BLaER1 treated with 17β-estradiol and CSF1 and Interleukin-3, amounts not matched to agents 10 nM and 100 nM (cell line): ENCODE results near the gene GNG2.

Experiments
- H3K27ac ChIP-seq, 11 experiments: shearing (Covaris generic); formaldehyde crosslinking; 2 replicates each; pipeline ENCODE4 v1.8.1; 2022
- H3K27me3 ChIP-seq, 11 experiments: shearing (Covaris generic); formaldehyde crosslinking; 2 replicates each; pipeline ENCODE4 v1.8.1; 2022
- H3K36me3 ChIP-seq, 11 experiments: shearing (Covaris generic); formaldehyde crosslinking; 2 replicates each; pipeline ENCODE4 v1.8.1; 2022
- H3K4me1 ChIP-seq, 10 experiments: shearing (Covaris generic); formaldehyde crosslinking; 2 replicates each; pipeline ENCODE4 v1.8.1; 2022
- H3K4me2 ChIP-seq, 11 experiments: shearing (Covaris generic); formaldehyde crosslinking; 2 replicates each; pipeline ENCODE4 v1.8.1; 2022
- H3K4me3 ChIP-seq, 10 experiments: shearing (Covaris generic); formaldehyde crosslinking; 2 replicates each; pipeline ENCODE4 v1.8.1; 2022
- H3K9ac ChIP-seq, 11 experiments: shearing (Covaris generic); formaldehyde crosslinking; 2 replicates each; pipeline ENCODE4 v1.8.1; 2022
- H3K9me3 ChIP-seq, 11 experiments: shearing (Covaris generic); formaldehyde crosslinking; replicated peaks in 1 of 11; 2 replicates each; pipeline ENCODE4 v1.8.1; 2022
- H4K20me1 ChIP-seq, 11 experiments: shearing (Covaris generic); formaldehyde crosslinking; 2 replicates each; pipeline ENCODE4 v1.8.1; 2022
- Cebpa-rat ChIP-seq, 11 experiments: shearing (Covaris generic); IDR thresholded peaks; 2 replicates each; pipeline ENCODE4 v1.8.1; 2022

The GNG2 gene

GRCh38 chr14:51962711-51963110 lies 102.3 kb downstream of the GNG2 start:
- no peak overlapping the region for H3K9ac ChIP-seq
- no peak overlapping the region for H3K27ac ChIP-seq
- H3K4me1 ChIP-seq, result no peaks in the 10 kb centered on the region
- H3K36me3 ChIP-seq, result peaks cover 35 to 88% (median 54%) of the 10 kb centered on the region in 11 experiments
- H3K4me3 ChIP-seq, result no peak overlapping the region
- H3K27me3 ChIP-seq, result no peaks in the 10 kb centered on the region
- H3K9me3 ChIP-seq, result peaks cover 23 to 30% (median 26%) of the 10 kb centered on the region in 11 experiments
- H3K4me2 ChIP-seq, result no peak overlapping the region
- H4K20me1 ChIP-seq, result peaks cover 0 to 50% (median 0%) of the 10 kb centered on the region in 11 experiments; a peak in 2 of 22 replicates
- TF ChIP-seq Cebpa-rat (IDR thresholded peaks at IDR 0.05), result no peak

GRCh38 chr14:51963286-51963685 lies 102.9 kb downstream of the GNG2 start:
- no peak overlapping the region for H3K27ac ChIP-seq
- H3K9ac ChIP-seq, result no peak overlapping the region
- no peak overlapping the region for H3K4me2 ChIP-seq
- no peak overlapping the region for H3K4me3 ChIP-seq
- H3K9me3 ChIP-seq, result peaks cover 17 to 25% (median 21%) of the 10 kb centered on the region in 11 experiments
- no peak for TF ChIP-seq Cebpa-rat (IDR thresholded peaks at IDR 0.05)
- H3K4me1 ChIP-seq, result no peaks in the 10 kb centered on the region
- peaks cover 29 to 87% (median 48%) of the 10 kb centered on the region in 11 experiments for H3K36me3 ChIP-seq
- peaks cover 0 to 50% (median 0%) of the 10 kb centered on the region in 11 experiments; a peak in 2 of 22 replicates for H4K20me1 ChIP-seq
- H3K27me3 ChIP-seq, result no peaks in the 10 kb centered on the region

- no peak for TF ChIP-seq Cebpa-rat (IDR thresholded peaks at IDR 0.05)
- H3K9me3 ChIP-seq, result no peaks in the 10 kb centered on the region
- H3K4me2 ChIP-seq, result no peak overlapping the region
- H3K27me3 ChIP-seq, result no peaks in the 10 kb centered on the region
- H3K36me3 ChIP-seq, result peaks cover 0 to 68% (median 16%) of the 10 kb centered on the region in 11 experiments; a peak in 12 of 22 replicates
- H3K9ac ChIP-seq, result no peak overlapping the region
- no peak overlapping the region for H3K4me3 ChIP-seq
- H4K20me1 ChIP-seq, result peaks cover 0 to 26% (median 0%) of the 10 kb centered on the region in 11 experiments; a peak in 2 of 22 replicates
- H3K27ac ChIP-seq, result no peak overlapping the region
- peaks cover 0 to 11% (median 8%) of the 10 kb centered on the region in 10 experiments; a peak in 11 of 20 replicates for H3K4me1 ChIP-seq
Observed at GRCh38 chr14:51967521-51967920, 107.1 kb downstream of the GNG2 start.

- H3K27me3 ChIP-seq, result no peaks in the 10 kb centered on the region
- no peak overlapping the region for H3K4me3 ChIP-seq
- TF ChIP-seq Cebpa-rat (IDR thresholded peaks at IDR 0.05), result no peak
- no peaks in the 10 kb centered on the region for H3K9me3 ChIP-seq
- H3K36me3 ChIP-seq, result peaks cover 0 to 44% (median 6%) of the 10 kb centered on the region in 11 experiments; a peak in 10 of 22 replicates
- peaks cover 0 to 9% (median 0%) of the 10 kb centered on the region in 11 experiments; a peak in 2 of 22 replicates for H4K20me1 ChIP-seq
- H3K9ac ChIP-seq, result no peak overlapping the region
- H3K4me1 ChIP-seq, result peaks cover 0 to 11% (median 8%) of the 10 kb centered on the region in 10 experiments; a peak in 11 of 20 replicates
- H3K27ac ChIP-seq, result no peak overlapping the region
- H3K4me2 ChIP-seq, result peak overlapping the region in 7 of 11 experiments; percentile 11 to 42 (median 29); a peak in 11 of 22 replicates
Observed at GRCh38 chr14:51969852-51970540, 109.6 kb downstream of the GNG2 start.

- Histone ChIP-seq H3K9ac (no peak overlapping the region), H3K4me1 (peaks cover 0 to 11% (median 8%) of the 10 kb centered on the region in 10 experiments; a peak in 11 of 20 replicates), H3K27me3 (no peaks in the 10 kb centered on the region), H3K9me3 (no peaks in the 10 kb centered on the region), H4K20me1 (no peaks in the 10 kb centered on the region), H3K4me2 (no peak overlapping the region), H3K4me3 (no peak overlapping the region), H3K27ac (no peak overlapping the region), H3K36me3 (peaks cover 0 to 23% (median 0%) of the 10 kb centered on the region in 11 experiments; a peak in 5 of 22 replicates)
- TF ChIP-seq Cebpa-rat (IDR thresholded peaks at IDR 0.05), result no peak
Observed at GRCh38 chr14:51972566-51972965, 112.2 kb downstream of the GNG2 start.

GRCh38 chr14:51977075-51977474 lies 116.7 kb downstream of the GNG2 start:
- Histone ChIP-seq H3K27me3 (no peaks in the 10 kb centered on the region), H3K4me2 (no peak overlapping the region), H3K4me1 (peaks cover 0 to 5% (median 0%) of the 10 kb centered on the region in 10 experiments; a peak in 5 of 20 replicates), H4K20me1 (no peaks in the 10 kb centered on the region), H3K27ac (no peak overlapping the region), H3K36me3 (no peaks in the 10 kb centered on the region), H3K9ac (no peak overlapping the region), H3K9me3 (no peaks in the 10 kb centered on the region), H3K4me3 (no peak overlapping the region)
- TF ChIP-seq Cebpa-rat (IDR thresholded peaks at IDR 0.05), result no peak

GRCh38 chr14:51978681-51979085 lies 118.3 kb downstream of the GNG2 start:
- no peaks in the 10 kb centered on the region for H3K27me3 ChIP-seq
- no peak for TF ChIP-seq Cebpa-rat (IDR thresholded peaks at IDR 0.05)
- no peak overlapping the region for H3K27ac ChIP-seq
- peaks cover 0 to 8% (median 5%) of the 10 kb centered on the region in 11 experiments; a peak in 16 of 22 replicates for H3K9me3 ChIP-seq
- H3K4me1 ChIP-seq, result peaks cover 0 to 5% (median 0%) of the 10 kb centered on the region in 10 experiments; a peak in 5 of 20 replicates
- H4K20me1 ChIP-seq, result no peaks in the 10 kb centered on the region
- H3K4me2 ChIP-seq, result no peak overlapping the region; a peak in 1 of 22 replicates
- H3K4me3 ChIP-seq, result no peak overlapping the region
- peaks cover 0 to under 1% (median 0%) of the 10 kb centered on the region in 11 experiments; a peak in 1 of 22 replicates for H3K36me3 ChIP-seq
- no peak overlapping the region for H3K9ac ChIP-seq

- Histone ChIP-seq H3K4me2 (no peak overlapping the region; a peak in 2 of 22 replicates), H3K27ac (no peak overlapping the region), H3K4me3 (no peak overlapping the region)
Observed at GRCh38 chr14:51979088-51979709, 118.8 kb downstream of the GNG2 start.

More at GRCh38 chr14:51979088-51979709, 118.8 kb downstream of the GNG2 start:
- Histone ChIP-seq H3K9ac (no peak overlapping the region), H4K20me1 (no peaks in the 10 kb centered on the region), H3K4me1 (peaks cover 0 to 5% (median 0%) of the 10 kb centered on the region in 10 experiments; a peak in 5 of 20 replicates), H3K36me3 (peaks cover 0 to 6% (median 0%) of the 10 kb centered on the region in 11 experiments; a peak in 1 of 22 replicates), H3K27me3 (no peaks in the 10 kb centered on the region), H3K9me3 (peaks cover 0 to 13% (median 10%) of the 10 kb centered on the region in 11 experiments; a peak in 16 of 22 replicates)
- no peak for TF ChIP-seq Cebpa-rat (IDR thresholded peaks at IDR 0.05)
